ENCODE data around the gene CYP4F12. TPM values are rescaled to one million over a fixed set of nuclear protein-coding genes. Genes with fewer than 3 reads are reported as not detected.

Gene CYP4F12
- total and polyA plus RNA-seq, 10 of the 15 experiments (the other 5 are each of a cell fraction or from before 2014, with no cell fraction given) = 0.12 to 0.20 TPM; not detected in 8

- TF ChIP-seq CTCF (IDR thresholded peaks at IDR 0.05 in 2 of 3, conservative IDR thresholded peaks at IDR 0.05 in 1 of 3; ENCODE audit: control insufficient read depth in 2 of 3, extremely low read depth in 1 of 3, insufficient read depth in 1 of 3, low read depth in 3 of 3, low read length in 3 of 3) (peak; percentile 90 to 96 (median 95)), TARDBP (IDR thresholded peaks at IDR 0.05; ENCODE audit: borderline replicate concordance) (no peak), RB1 (IDR thresholded peaks at IDR 0.05; ENCODE audit: borderline replicate concordance) (0 out of 2 replicates have a peak, but pooled peaks have one; percentile 40), SREBF2 (IDR thresholded peaks at IDR 0.05; ENCODE audit: low read length) (no peak), BCLAF1 (IDR thresholded peaks at IDR 0.05) (no peak), PAX5 (IDR thresholded peaks at IDR 0.05; ENCODE audit: borderline replicate concordance, low read depth, low read length) (no peak), MEF2B (IDR thresholded peaks at IDR 0.05; ENCODE audit: partially characterized antibody, poor library complexity, severe bottlenecking) (no peak), E4F1 (IDR thresholded peaks at IDR 0.05; ENCODE audit: borderline replicate concordance, partially characterized antibody) (no peak), USF1 (IDR thresholded peaks at IDR 0.05; ENCODE audit: borderline replicate concordance, extremely low read length, insufficient read depth, low read depth, low read length) (no peak), TBL1XR1 (IDR thresholded peaks at IDR 0.05; ENCODE audit: low read depth, low read length) (no peak), SMC3 (IDR thresholded peaks at IDR 0.05; ENCODE audit: borderline replicate concordance, low read length) (peak; percentile 65), POLR2A (IDR thresholded peaks at IDR 0.05; ENCODE audit: low read depth, low read length) (no peak), YY1 (IDR thresholded peaks at IDR 0.05; ENCODE audit: low read depth, low read length) (peak; percentile 69; the same call in 1 of the 2 replicates), RAD21 (IDR thresholded peaks at IDR 0.05; ENCODE audit: insufficient read depth, low read depth, low read length) (peak; percentile 93)
- no peaks in the 10 kb centered on the region for H3K27me3 ChIP-seq (replicated peaks in 1 of 2; ENCODE audit: control insufficient read depth in 2 of 2, insufficient read depth in 2 of 2, low read length in 1 of 2)
- ChIA-PET CTCF (interaction anchor here (0.6 to 1.3 kb wide), 8 partner anchors 26 to 758 kb away, joined by 3 to 4 read pairs (median 3); no protein-coding TSS in a partner anchor), SMC1A (ENCODE audit: uncharacterized antibody, unreplicated experiment) (interaction anchor here (0.9 to 1.4 kb wide), 3 partner anchors 476 to 556 kb away, joined by 3 to 8 read pairs (median 5); partner anchors contain the start of gene FAM32A), RAD21 (ENCODE audit: unreplicated experiment) (interaction anchor here (0.6 to 1.1 kb wide), 3 partner anchors 422 to 553 kb away, joined by 3 to 5 read pairs (median 3); no protein-coding TSS in a partner anchor), POLR2A (no interaction called here)
- BruUV-seq (replicated peaks) = no TSS peak
- H3K9ac ChIP-seq (ENCODE audit: control insufficient read depth, insufficient read depth, low read length) = no peak overlapping the region
- DNase-seq (ENCODE audit: low read depth, low spot score) (peak; percentile 9), ATAC-seq (peak; percentile 93), FAIRE-seq (peak; percentile 93)
- H3K79me2 ChIP-seq (ENCODE audit: control insufficient read depth, insufficient read depth, low read length) = no peaks in the 10 kb centered on the region
- intact Hi-C loops (cut with micrococcal nuclease; ENCODE audit: unreplicated experiment) = loop anchor here (1.0 kb wide), 1 partner anchor 553 kb away; no protein-coding TSS in a partner anchor
- 24% methylated on average over 25 of the region's 25 CpGs for WGBS (ENCODE audit: insufficient coverage, insufficient replicate concordance, low lambda C conversion rate, missing lambda C conversion rate)
- H4K20me1 ChIP-seq (ENCODE audit: control insufficient read depth, insufficient read depth) = no peaks in the 10 kb centered on the region
- no peaks in the 10 kb centered on the region for H3K4me1 ChIP-seq (ENCODE audit: control insufficient read depth, insufficient read depth, low read length)
- in situ Hi-C loops (cut with MboI) = loop anchor here (5.0 to 25.0 kb wide), 2 partner anchors 558 to 758 kb away; partner anchors contain the start of gene FAM32A
- no peak overlapping the region for H3K4me2 ChIP-seq (ENCODE audit: control insufficient read depth, insufficient read depth)
- H2AFZ ChIP-seq (ENCODE audit: control insufficient read depth, low read depth, low read length) = no peak overlapping the region
- H3K9me3 ChIP-seq (replicated peaks; ENCODE audit: control insufficient read depth, insufficient read depth, low read length) = no peaks in the 10 kb centered on the region
- H3K36me3 ChIP-seq (ENCODE audit: control insufficient read depth in 2 of 2, insufficient read depth in 2 of 2, low read length in 1 of 2) = no peaks in the 10 kb centered on the region
- H3K4me3 ChIP-seq = no peak overlapping the region
- H3K27ac ChIP-seq (ENCODE audit: control insufficient read depth, insufficient read depth) = no peak overlapping the region
These were observed 43.6 kb upstream of the CYP4F12 start for GRCh38 chr19:15629003-15629880.

Data from GM12878 (cell line).